Gastroesophageal sphincter (tissue), 3 donors: Measurements from ENCODE around the gene GPR137B.

Experiments
- CTCF ChIP-seq, 4 experiments: fragments of 200-600 bp in 2 of 4; fragments of 450-650 bp in 2 of 4; sonication (generic) in 1 of 4; IDR thresholded peaks; one replicate each; pipeline ENCODE4 v1.5.1; 2017 to 2019; ENCODE audit warnings: antibody characterized with exemption in 4 of 4, mild to moderate bottlenecking in 2 of 4, moderate library complexity in 2 of 4
- POLR2A ChIP-seq, 2 donors: fragments of 450-650 bp; IDR thresholded peaks; one replicate each; pipeline ENCODE4 v1.6.1; 2017; ENCODE audit warnings: antibody characterized with exemption in 2 of 2, mild to moderate bottlenecking in 2 of 2, moderate library complexity in 1 of 2

GRCh38 chr1:236200925-236201324, 58.6 kb downstream of the GPR137B start:
- no peak for TF ChIP-seq POLR2A (IDR thresholded peaks at IDR 0.05)
- TF ChIP-seq CTCF (IDR thresholded peaks at IDR 0.05) = no peak
